ENCODE results near the gene DCST2. TPM values are rescaled to one million over a fixed set of nuclear protein-coding genes. Genes with fewer than 3 reads are reported as not detected.

DCST2 gene
- total RNA-seq, 1 experiment from 2014 or later, result 0.45 TPM

Small RNA genes lying within 50 kb of the gene (small RNA-seq; reads per million reads assigned to genes)
- 0 reads per million in 2 experiments for gene MIR4258

Other genes starting within 250 kb of the DCST2 start
- 0.40 and 0.61 TPM in 2 replicates for gene KCNN3, start 163.5 kb downstream of the DCST2 start, total RNA-seq (2014; rRNA removed; shearing (Covaris generic))
- gene PMVK, start 97.1 kb downstream of the DCST2 start, total RNA-seq (2014; rRNA removed; shearing (Covaris generic)), result 9.7 and 14.0 TPM in 2 replicates
- 24.7 and 25.6 TPM in 2 replicates for gene PBXIP1, start 77.7 kb downstream of the DCST2 start, total RNA-seq (2014; rRNA removed; shearing (Covaris generic))
- 33.5 and 34.0 TPM in 2 replicates for gene PYGO2, start 72.0 kb downstream of the DCST2 start, total RNA-seq (2014; rRNA removed; shearing (Covaris generic))
- 382 and 411 TPM in 2 replicates for gene SHC1, start 63.0 kb downstream of the DCST2 start, total RNA-seq (2014; rRNA removed; shearing (Covaris generic))
- 585 and 634 TPM in 2 replicates for gene CKS1B, start 59.1 kb downstream of the DCST2 start, total RNA-seq (2014; rRNA removed; shearing (Covaris generic))
- 60.4 and 68.0 TPM in 2 replicates for gene FLAD1, start 50.4 kb downstream of the DCST2 start, total RNA-seq (2014; rRNA removed; shearing (Covaris generic))
- 0.84 TPM in 1 of 2 replicates, not detected in the other for gene LENEP, start 40.2 kb downstream of the DCST2 start, total RNA-seq (2014; rRNA removed; shearing (Covaris generic))
- gene ZBTB7B, start 31.0 kb downstream of the DCST2 start, total RNA-seq (2014; rRNA removed; shearing (Covaris generic)), result 52.8 and 68.3 TPM in 2 replicates
- not detected in 2 replicates for gene DCST1, start within 50 bp of the DCST2 start, total RNA-seq (2014; rRNA removed; shearing (Covaris generic))
- gene ADAM15, start 17.5 kb upstream of the DCST2 start, total RNA-seq (2014; rRNA removed; shearing (Covaris generic)), result 216 and 231 TPM in 2 replicates
- 12.1 TPM in 2 replicates for gene EFNA4, start 30.0 kb upstream of the DCST2 start, total RNA-seq (2014; rRNA removed; shearing (Covaris generic))
- 10.1 and 12.6 TPM in 2 replicates for gene EFNA3, start 45.1 kb upstream of the DCST2 start, total RNA-seq (2014; rRNA removed; shearing (Covaris generic))
- 18.1 and 22.3 TPM in 2 replicates for gene EFNA1, start 94.1 kb upstream of the DCST2 start, total RNA-seq (2014; rRNA removed; shearing (Covaris generic))
- gene SLC50A1, start 102.1 kb upstream of the DCST2 start, total RNA-seq (2014; rRNA removed; shearing (Covaris generic)), result 49.7 and 53.4 TPM in 2 replicates
- 49.8 and 50.9 TPM in 2 replicates for gene DPM3, start 106.8 kb upstream of the DCST2 start, total RNA-seq (2014; rRNA removed; shearing (Covaris generic))
- 454 and 476 TPM in 2 replicates for gene KRTCAP2, start 139.5 kb upstream of the DCST2 start, total RNA-seq (2014; rRNA removed; shearing (Covaris generic))
- 0.27 and 0.43 TPM in 2 replicates for gene TRIM46, start 140.1 kb upstream of the DCST2 start, total RNA-seq (2014; rRNA removed; shearing (Covaris generic))
- gene THBS3, start 174.1 kb upstream of the DCST2 start, total RNA-seq (2014; rRNA removed; shearing (Covaris generic)), result 18.0 and 19.5 TPM in 2 replicates
- gene MTX1, start 174.9 kb upstream of the DCST2 start, total RNA-seq (2014; rRNA removed; shearing (Covaris generic)), result 69.7 and 72.8 TPM in 2 replicates
- 12.6 and 16.6 TPM in 2 replicates for gene ENTREP3, start 221.7 kb upstream of the DCST2 start, total RNA-seq (2014; rRNA removed; shearing (Covaris generic))
- 116 and 121 TPM in 2 replicates for gene SCAMP3, start 228.6 kb upstream of the DCST2 start, total RNA-seq (2014; rRNA removed; shearing (Covaris generic))
- 37.3 and 48.3 TPM in 2 replicates for gene CLK2, start 239.7 kb upstream of the DCST2 start, total RNA-seq (2014; rRNA removed; shearing (Covaris generic))
- gene HCN3, start 243.7 kb upstream of the DCST2 start, total RNA-seq (2014; rRNA removed; shearing (Covaris generic)), result 1.4 and 1.6 TPM in 2 replicates